ENCODE data around the gene ZNF490.
A peak's percentile ranks its signal among the peaks of the same experiment; 100 is the strongest.
"Not testable (repeated sequence)": the region's sequence is repeated elsewhere in the genome, so short reads cannot be mapped to it uniquely, and the experiment has no call there.

ZNF490 gene

DNA sequence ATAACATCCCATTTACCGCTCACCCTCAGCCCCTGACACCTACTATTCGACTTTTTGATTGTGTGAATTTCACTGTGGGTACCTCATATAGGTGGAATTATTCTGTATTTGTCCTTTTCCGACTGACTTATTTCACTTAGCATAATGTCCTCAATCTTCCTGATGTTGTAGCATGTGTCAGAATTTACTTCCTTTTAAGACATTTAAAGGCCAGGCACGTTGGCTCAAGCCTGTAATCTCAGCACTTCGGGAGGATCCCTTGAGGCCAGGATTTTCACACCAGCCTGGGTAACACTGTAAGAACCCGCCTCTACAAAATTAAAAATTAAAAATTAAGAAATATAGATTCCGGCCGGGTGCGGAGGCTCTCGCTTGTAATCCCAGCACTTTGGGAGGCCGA is 13.0 kb downstream of the ZNF490 start:
- DNase-seq (no peak), ATAC-seq (replicated peaks) (no peak)
- Mint-ChIP-seq H3K27ac (no peak overlapping the region), H3K4me3 (no peak overlapping the region), H3K36me3 (peaks cover 16 to 29% of the 10 kb centered on the region in 2 donors), H3K9me3 (no peaks in the 10 kb centered on the region), H3K27me3 (no peaks in the 10 kb centered on the region), H3K4me1 (no peaks in the 10 kb centered on the region)

DNA sequence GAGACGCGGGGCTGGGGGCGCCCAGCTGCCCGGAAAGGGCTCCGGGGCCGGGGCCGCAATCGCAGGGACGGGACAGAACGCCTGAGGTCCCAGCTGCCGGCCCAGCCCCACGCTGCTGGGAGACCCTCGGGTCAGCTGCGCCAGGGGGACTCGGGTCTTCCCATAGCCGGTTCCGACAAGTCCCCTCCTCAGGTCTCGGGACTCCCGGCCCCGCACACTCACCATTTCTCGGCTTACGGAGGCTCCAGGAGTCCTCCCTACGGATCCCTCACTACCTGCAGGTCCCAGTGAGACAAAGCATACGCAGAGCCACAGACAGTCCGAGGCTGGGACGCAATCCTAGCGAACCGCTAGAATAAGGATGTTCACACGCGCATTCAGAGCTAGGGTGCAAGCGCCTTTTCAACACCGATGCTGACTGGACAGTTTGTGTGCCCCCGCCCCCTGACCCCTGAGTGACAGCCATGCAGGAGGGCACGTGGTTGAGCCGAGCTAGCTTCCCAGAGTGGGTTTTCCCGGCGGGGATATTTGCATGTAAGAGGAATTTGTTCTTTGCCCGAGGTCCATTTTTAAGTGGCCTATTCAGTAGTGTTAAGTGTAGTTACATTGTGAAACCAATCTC is 13.6 kb downstream of the ZNF490 start:
- Mint-ChIP-seq H3K9me3 (no peaks in the 10 kb centered on the region), H3K36me3 (peaks cover 14 to 28% of the 10 kb centered on the region in 2 donors), H3K4me1 (no peaks in the 10 kb centered on the region), H3K27me3 (no peaks in the 10 kb centered on the region), H3K27ac (no peak overlapping the region), H3K4me3 (no peak overlapping the region)
- DNase-seq (no peak), ATAC-seq (replicated peaks) (no peak)

DNA sequence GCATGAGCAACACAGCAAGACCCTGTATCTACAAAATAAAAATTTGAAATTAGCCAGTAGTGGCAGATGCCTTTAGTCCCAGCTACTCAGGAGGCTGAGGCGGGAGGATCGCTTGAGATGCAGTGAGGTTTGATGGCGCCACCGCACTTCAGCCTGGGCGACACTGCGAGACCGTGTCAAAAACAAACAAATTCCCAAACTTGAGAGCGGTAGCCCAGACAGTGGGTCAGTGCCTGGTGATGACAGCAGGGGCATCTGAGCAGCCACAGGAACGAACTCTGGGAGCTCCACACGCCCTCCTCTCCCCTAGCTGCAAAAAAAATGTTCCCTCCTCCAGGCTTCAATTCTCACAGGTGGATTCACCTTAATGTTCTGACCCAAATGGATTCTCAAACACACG is 14.1 kb downstream of the ZNF490 start:
- ATAC-seq (replicated peaks) (no peak), DNase-seq (no peak)
- peaks cover 16 to 24% of the 10 kb centered on the region in 2 donors for H3K36me3 Mint-ChIP-seq
- no peaks in the 10 kb centered on the region for H3K4me1 Mint-ChIP-seq
- H3K27me3 Mint-ChIP-seq, result no peaks in the 10 kb centered on the region
- no peak overlapping the region for H3K4me3 Mint-ChIP-seq
- H3K9me3 Mint-ChIP-seq, result no peaks in the 10 kb centered on the region
- H3K27ac Mint-ChIP-seq, result no peak overlapping the region

DNA sequence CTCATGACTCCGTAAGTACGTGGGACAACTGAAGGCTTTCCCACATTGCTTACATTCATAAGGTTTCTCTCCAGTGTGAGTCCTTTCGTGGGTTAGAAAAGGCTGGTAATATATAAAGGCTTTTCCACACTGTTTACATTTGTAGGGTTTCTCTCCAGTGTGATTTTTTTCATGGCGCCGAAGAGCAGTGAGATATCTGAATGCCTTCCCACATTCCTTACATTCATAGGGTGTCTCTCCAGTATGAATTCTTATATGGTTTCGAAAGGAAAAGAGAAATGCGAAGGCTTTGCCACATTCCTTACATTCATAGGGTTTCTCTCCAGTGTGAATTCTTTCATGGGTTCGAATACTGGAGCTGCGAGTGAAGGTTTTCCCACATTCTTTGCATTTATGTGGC is 29.5 kb downstream of the ZNF490 start:
- Mint-ChIP-seq H3K4me1 (peaks cover 0 to 2% of the 10 kb centered on the region in 2 donors), H3K27ac (no peak overlapping the region), H3K4me3 (no peak overlapping the region), H3K27me3 (no peaks in the 10 kb centered on the region), H3K36me3 (peaks cover 49 to 62% of the 10 kb centered on the region in 2 donors), H3K9me3 (peaks cover 5 to 11% of the 10 kb centered on the region in 2 donors)
- no peak for ATAC-seq (replicated peaks)
- DNase-seq, result no peak

DNA sequence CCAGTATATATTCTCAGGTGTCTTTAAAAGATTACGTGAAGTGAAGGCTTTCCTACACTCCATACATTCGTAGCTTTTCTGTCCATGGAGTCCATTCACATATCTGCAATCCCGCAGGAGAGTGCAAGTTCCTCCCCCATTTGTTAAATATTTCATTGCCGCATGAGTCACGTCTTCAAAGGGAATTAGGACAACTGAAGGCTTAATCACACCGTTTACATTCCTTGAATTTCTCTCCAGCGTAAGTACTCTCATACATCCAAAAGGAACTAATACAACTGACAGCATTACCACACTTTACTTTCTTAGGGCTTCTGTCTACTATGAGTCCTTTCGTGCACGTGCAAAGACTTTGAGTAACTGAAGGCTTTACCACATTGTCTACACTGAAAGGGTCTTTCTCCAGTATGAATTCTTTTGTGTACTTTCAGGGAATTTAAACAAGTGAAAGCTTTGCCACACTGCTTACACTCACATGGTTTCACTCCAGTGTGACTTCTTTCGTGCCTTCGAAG is 30.4 kb downstream of the ZNF490 start:
- H3K27ac Mint-ChIP-seq, result no peak overlapping the region
- peaks cover 3 to 5% of the 10 kb centered on the region in 2 donors for H3K4me1 Mint-ChIP-seq

DNA sequence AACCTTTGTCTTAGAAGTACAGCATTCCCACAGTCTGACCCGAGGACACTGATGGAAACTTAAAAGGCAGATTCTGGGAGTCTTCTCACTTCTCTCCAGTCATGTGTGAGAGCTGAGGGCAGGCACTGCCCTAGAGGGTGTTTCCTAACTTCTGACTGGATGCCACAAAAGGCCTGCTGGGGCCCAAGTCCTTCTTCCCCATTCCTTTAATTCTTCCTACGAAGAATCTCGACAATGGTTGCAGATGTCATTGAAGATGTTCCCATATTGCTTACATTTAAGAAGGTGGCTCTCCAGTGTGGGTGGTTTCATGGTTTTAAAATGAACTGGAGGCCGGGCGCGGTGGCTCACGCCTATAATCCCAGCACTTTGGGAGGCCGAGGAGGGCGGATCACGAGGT is 32.0 kb downstream of the ZNF490 start:
- no peak overlapping the region for H3K27ac Mint-ChIP-seq
- H3K36me3 Mint-ChIP-seq, result peaks cover 52 to 66% of the 10 kb centered on the region in 2 donors
- peaks cover 5 to 11% of the 10 kb centered on the region in 2 donors for H3K9me3 Mint-ChIP-seq

More for the DNA sequence above, 30.4 kb downstream of the ZNF490 start:
- no peaks in the 10 kb centered on the region for H3K27me3 Mint-ChIP-seq
- no peak for DNase-seq
- no peak for ATAC-seq (replicated peaks)
- peaks cover 49 to 62% of the 10 kb centered on the region in 2 donors for H3K36me3 Mint-ChIP-seq
- no peak overlapping the region for H3K4me3 Mint-ChIP-seq
- H3K9me3 Mint-ChIP-seq, result peaks cover 5 to 11% of the 10 kb centered on the region in 2 donors

DNA sequence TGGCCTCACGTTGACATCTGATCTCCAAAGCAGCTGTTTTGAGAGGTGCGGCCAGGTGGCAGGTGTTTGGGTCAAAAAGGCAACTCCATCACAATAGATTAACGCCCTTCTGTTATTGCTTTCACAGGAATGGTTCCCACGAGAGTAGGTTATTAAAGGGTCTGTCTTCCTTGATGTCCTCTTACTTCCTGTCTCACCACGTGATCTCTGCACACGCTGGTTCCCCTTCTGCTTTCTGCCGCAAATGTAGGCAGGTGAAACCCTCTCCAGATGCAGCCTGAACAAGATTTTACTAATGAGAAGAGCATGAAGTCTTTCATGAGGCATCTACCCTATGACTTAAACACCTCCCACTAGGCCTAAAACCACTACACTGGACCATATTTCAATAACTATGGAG is 36.6 kb downstream of the ZNF490 start:
- H3K4me1 Mint-ChIP-seq, result peaks cover 27 to 43% of the 10 kb centered on the region in 2 donors

More for the DNA sequence above, 32.0 kb downstream of the ZNF490 start:
- Mint-ChIP-seq H3K4me1 (peaks cover 17 to 18% of the 10 kb centered on the region in 2 donors), H3K4me3 (no peak overlapping the region), H3K27me3 (no peaks in the 10 kb centered on the region)
- ATAC-seq (replicated peaks) (no peak), DNase-seq (no peak)

DNA sequence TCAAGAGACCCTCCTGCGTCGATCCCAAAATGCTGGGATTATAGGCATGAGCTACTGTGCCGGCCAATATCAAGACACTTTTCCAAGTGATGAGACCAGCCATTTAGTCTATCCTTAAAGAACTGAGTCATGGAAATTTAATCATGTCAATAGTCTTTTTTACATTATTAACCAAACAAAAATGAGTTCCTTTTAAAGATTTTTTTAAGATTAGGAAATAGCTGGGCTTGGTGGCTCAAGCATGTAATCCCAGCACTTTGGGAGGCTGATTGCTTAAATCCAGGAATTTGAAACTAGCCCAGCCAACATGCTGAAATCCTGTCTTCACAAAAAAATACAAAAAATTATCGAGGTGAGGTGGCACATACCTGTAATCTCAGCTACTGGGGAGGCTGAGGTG is 42.7 kb downstream of the ZNF490 start:
- ATAC-seq (replicated peaks), result no peak

More for the DNA sequence above, 36.6 kb downstream of the ZNF490 start:
- H3K27ac Mint-ChIP-seq, result peak overlapping the region; percentile 90
- DNase-seq (peak; percentile 50), ATAC-seq (replicated peaks) (peak; percentile 98)
- no peaks in the 10 kb centered on the region for H3K27me3 Mint-ChIP-seq
- peaks cover 19 to 29% of the 10 kb centered on the region in 2 donors for H3K36me3 Mint-ChIP-seq
- peaks cover 0 to 2% of the 10 kb centered on the region in 2 donors for H3K9me3 Mint-ChIP-seq
- H3K4me3 Mint-ChIP-seq, result peak overlapping the region; percentile 41 to 50

DNA sequence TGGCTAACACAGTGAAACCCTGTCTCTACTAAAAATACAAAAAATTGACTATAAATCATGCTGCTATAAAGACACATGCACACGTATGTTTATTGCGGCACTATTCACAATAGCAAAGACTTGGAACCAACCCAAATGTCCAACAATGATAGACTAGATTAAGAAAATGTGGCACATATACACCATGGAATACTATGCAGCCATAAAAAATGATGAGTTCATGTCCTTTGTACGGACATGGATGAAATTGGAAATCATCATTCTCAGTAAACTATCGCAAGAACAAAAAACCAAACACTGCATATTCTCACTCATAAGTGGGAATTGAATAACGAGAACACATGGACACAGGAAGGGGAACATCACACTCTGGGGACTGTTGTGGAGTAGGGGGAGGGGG is 44.2 kb downstream of the ZNF490 start:
- H3K9me3 Mint-ChIP-seq; ATAC-seq (replicated peaks); DNase-seq; H3K4me3 Mint-ChIP-seq; H3K27ac Mint-ChIP-seq; H3K27me3 Mint-ChIP-seq; H3K36me3 Mint-ChIP-seq: not testable (repeated sequence)
- peaks cover 4 to 15% of the 10 kb centered on the region in 2 donors for H3K4me1 Mint-ChIP-seq

More for the DNA sequence above, 42.7 kb downstream of the ZNF490 start:
- no peak for DNase-seq
- H3K27ac Mint-ChIP-seq, result no peak overlapping the region
- H3K27me3 Mint-ChIP-seq, result no peaks in the 10 kb centered on the region
- no peak overlapping the region for H3K4me3 Mint-ChIP-seq
- peaks cover 17 to 31% of the 10 kb centered on the region in 2 donors for H3K4me1 Mint-ChIP-seq
- H3K9me3 Mint-ChIP-seq, result peaks cover 0 to 2% of the 10 kb centered on the region in 2 donors
- H3K36me3 Mint-ChIP-seq, result peaks cover 0 to 3% of the 10 kb centered on the region in 2 donors

DNA sequence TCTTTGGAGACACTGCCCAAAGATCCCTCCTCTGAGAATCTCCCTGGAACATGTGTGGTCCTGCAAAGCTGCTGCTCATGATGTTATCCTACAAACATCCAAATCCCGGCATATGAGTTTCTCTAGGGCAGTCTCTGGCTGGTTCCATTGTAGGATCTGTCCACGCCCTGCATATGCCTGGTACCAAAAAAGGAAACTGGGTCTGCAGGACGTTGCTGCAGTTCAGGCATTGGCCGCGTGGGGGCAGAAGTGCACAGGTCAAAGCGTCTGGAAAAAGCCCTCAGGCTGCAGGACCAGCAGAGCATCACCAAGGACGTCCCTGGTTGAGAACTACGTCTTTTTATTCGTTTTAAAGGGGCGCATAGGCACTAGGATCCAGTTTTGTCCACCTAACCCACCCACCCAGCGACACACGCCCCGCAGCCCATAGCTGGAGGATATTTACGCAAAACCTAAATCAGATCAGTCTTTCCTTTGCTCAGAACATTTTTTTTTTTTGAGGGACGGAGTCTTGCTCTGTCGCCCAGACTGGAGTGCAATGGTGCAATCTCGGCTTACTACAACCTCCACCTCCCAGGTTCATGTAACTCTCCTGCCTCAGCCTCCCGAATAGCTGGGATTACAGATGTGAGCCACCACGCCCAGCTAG is 46.5 kb downstream of the ZNF490 start:
- Mint-ChIP-seq H3K4me1 (peaks cover 4 to 8% of the 10 kb centered on the region in 2 donors), H3K27ac (peak overlapping the region; percentile 34), H3K9me3 (no peaks in the 10 kb centered on the region), H3K27me3 (no peaks in the 10 kb centered on the region), H3K36me3 (no peaks in the 10 kb centered on the region), H3K4me3 (peak overlapping the region; percentile 32 to 53)
- DNase-seq (peak; percentile 84), ATAC-seq (replicated peaks) (peak; percentile 92 to 97)

DNA sequence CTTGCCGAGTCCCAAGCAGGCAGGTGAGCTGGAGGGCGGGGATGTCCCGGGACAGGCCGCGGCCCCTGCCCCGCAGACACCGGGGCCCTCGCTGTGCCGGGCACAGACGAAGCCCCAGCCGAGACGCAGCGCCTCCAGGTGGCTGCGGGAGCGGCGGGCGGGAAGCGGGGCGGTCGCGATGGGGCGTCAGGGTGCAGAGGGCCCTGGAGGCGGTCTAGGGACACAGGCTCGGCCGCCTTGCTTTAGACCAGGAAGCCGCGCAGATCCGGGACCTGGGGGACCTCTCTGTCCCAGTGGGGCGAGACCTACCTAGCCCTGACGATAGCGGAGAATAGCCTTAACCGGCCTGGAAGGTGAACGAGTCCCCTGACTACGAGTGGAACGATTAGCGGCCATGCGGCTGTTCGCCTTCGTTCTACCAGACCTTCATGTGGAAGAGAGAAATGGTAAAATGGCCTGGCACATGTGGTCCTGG is 55.1 kb downstream of the ZNF490 start:
- peaks cover 8 to 25% of the 10 kb centered on the region in 2 donors for H3K4me1 Mint-ChIP-seq
- no peaks in the 10 kb centered on the region for H3K9me3 Mint-ChIP-seq
- peak overlapping the region in 1 of 2 donors; percentile 66 for H3K4me3 Mint-ChIP-seq
- DNase-seq (no peak), ATAC-seq (replicated peaks) (no peak)
- peaks cover 0 to 6% of the 10 kb centered on the region in 2 donors for H3K36me3 Mint-ChIP-seq
- H3K27me3 Mint-ChIP-seq, result peaks cover 0 to 10% of the 10 kb centered on the region in 2 donors
- H3K27ac Mint-ChIP-seq, result no peak overlapping the region

DNA sequence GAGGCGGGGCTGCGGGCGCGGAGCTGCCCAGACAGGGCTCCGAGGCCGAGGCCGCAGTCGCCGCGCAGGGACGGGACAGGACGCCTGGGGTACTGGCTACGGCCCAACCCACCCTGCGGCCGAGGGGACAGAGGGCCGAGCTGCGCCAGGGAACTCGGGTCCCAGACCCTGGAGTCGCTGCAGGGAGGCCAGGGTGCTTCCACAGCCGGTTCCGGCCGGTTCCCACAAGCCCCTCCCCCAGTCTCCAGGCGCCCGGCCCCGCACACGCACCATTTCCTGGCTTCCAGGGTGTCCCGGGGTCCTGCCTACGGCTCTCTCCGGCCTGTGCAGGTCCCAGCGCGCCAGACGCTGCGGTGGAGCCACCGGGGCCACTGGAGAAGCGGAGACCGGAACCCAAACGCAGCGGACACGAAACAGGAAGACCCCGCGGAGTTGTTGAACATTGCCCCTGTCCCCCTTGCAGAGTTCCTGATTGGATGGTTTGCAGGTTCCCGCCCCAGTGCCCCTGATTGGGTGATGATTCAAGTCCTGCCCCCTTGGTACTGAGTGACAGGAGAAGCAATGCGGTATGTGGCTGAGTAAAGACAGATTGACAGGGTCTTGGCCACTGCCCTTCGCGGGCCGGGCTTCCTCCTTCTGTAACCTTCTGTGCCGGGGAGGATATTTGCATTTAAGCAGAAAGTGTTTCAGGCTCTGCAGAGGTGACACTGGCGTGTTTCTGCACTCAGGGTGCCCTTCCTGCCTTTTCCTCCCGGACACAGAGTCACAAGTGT is 59.4 kb downstream of the ZNF490 start, which contains the start of gene ZNF564:
Gene ZNF564, minus strand, starts transcription at position 423 of the 773 bp plus-strand sequence. Its CDS starts 150 bp downstream, at position 273.
- peaks cover 25 to 52% of the 10 kb centered on the region in 2 donors for H3K4me1 Mint-ChIP-seq
- H3K36me3 Mint-ChIP-seq, result peaks cover 20 to 22% of the 10 kb centered on the region in 2 donors
- H3K27ac Mint-ChIP-seq, result peak within 1 kb of the TSS; percentile 97
- ATAC-seq (replicated peaks), result peak; percentile 98 to 99
- no peaks in the 10 kb centered on the region for H3K9me3 Mint-ChIP-seq
- peaks cover 0 to 10% of the 10 kb centered on the region in 2 donors for H3K27me3 Mint-ChIP-seq
- H3K4me3 Mint-ChIP-seq, result peak within 1 kb of the TSS; percentile 98 to 99
- peak; percentile 94 for DNase-seq

DNA sequence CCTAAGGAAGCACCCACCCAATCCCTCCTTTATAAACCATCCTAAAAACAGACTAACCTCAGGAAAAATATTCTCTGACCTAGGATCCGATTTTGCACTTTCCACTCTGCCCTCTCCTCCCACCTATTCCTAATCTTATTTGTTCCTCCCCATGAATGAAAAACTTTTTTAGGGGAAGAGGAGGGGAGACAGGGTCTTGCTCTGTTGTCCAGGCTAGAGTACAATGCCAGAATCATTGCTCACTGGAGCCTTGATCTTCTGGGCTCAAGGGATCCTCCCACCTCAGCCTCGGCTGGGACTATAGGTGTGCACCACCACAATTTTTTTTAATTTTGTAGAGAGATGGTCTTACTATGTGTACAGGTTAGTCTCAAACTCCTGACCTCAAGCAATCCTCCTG is 63.7 kb downstream of the ZNF490 start:
- ATAC-seq (replicated peaks) (no peak), DNase-seq (no peak)
- H3K27ac Mint-ChIP-seq, result no peak overlapping the region
- H3K4me1 Mint-ChIP-seq, result peaks cover 41 to 61% of the 10 kb centered on the region in 2 donors
- H3K36me3 Mint-ChIP-seq, result peaks cover 43 to 51% of the 10 kb centered on the region in 2 donors
- H3K4me3 Mint-ChIP-seq, result no peak overlapping the region
- no peaks in the 10 kb centered on the region for H3K27me3 Mint-ChIP-seq
- peaks cover 4 to 5% of the 10 kb centered on the region in 2 donors for H3K9me3 Mint-ChIP-seq

DNA sequence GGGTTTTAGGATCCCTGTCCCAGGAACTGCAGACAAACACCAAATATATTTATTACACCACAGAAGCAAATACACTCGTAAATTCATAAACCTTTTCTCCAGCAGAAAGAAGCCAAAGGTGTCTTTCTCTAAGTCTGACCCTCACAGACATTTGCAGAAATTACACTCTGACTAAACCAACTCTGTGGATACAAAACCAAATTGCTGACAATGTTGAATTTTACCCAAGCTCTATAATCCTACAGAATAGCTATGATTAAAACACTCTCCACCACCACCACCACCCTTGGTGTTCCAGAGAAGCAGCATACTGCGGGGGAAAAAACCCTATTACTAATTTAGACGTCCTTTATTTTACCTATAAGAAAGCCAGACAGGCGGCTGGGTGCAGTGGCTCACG is 64.5 kb downstream of the ZNF490 start:
- H3K36me3 Mint-ChIP-seq, result peaks cover 41 to 51% of the 10 kb centered on the region in 2 donors
- DNase-seq (no peak), ATAC-seq (replicated peaks) (no peak)
- H3K9me3 Mint-ChIP-seq, result peaks cover 4 to 5% of the 10 kb centered on the region in 2 donors
- peaks cover 38 to 55% of the 10 kb centered on the region in 2 donors for H3K4me1 Mint-ChIP-seq
- H3K4me3 Mint-ChIP-seq, result no peak overlapping the region
- H3K27me3 Mint-ChIP-seq, result no peaks in the 10 kb centered on the region
- H3K27ac Mint-ChIP-seq, result peak overlapping the region; percentile 78
